SK-N-SH treated with all-trans-retinoic acid at 6 μM for 48 hours (cell line): ENCODE results near the gene LILRA5.

ENCODE experiments used
- ESRRG ChIP-seq: fragments of 250-450 bp; sonication (Bioruptor Pico); IDR thresholded peaks from 2 replicates; pipeline ENCODE4 v1.6.1; 2021; ENCODE audit warnings: mild to moderate bottlenecking
- PPARA ChIP-seq: fragments of 250-450 bp; sonication (Bioruptor Pico); IDR thresholded peaks from 2 replicates; pipeline ENCODE4 v1.5.0; 2020; ENCODE audit warnings: mild to moderate bottlenecking, borderline replicate concordance
- ZFP30 ChIP-seq: fragments of 450-650 bp; formaldehyde crosslinking; IDR thresholded peaks from 2 replicates; pipeline ENCODE4 v1.5.0; 2022; ENCODE audit warnings: mild to moderate bottlenecking, moderate library complexity
- ZNF8 ChIP-seq: fragments of 450-650 bp; formaldehyde crosslinking; IDR thresholded peaks from 2 replicates; pipeline ENCODE4 v1.5.0; 2020; ENCODE audit warnings: mild to moderate bottlenecking, moderate library complexity

DNA sequence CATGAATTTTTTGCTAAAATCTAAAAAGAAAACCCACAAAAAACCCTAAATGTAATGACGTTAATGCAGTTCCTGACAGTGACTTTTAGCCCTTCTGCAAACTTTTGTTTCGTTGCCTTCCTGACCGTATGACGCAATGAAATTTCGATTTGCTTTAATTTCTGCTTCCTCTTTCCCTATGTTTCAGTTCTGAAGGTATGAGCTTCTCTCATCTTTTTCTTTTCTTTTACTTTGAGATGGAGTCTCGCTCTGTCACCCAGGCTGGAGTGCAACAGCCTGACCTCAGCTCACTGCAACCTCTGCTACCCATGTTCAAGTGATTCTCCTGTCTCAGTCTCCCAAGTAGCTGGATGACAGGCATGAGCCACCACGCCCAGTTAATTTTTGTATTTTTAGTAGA is 6.1 kb upstream of the LILRA5 start:
- no peak for TF ChIP-seq ZNF8 (CRISPR knock-in tag)
- TF ChIP-seq ESRRG (CRISPR knock-in tag): no peak
- no peak for TF ChIP-seq ZFP30
- no peak for TF ChIP-seq PPARA
